K562 (cell line): Measurements from ENCODE around the gene AKAP6. TPM values are rescaled to one million over a fixed set of nuclear protein-coding genes. Genes with fewer than 3 reads are reported as not detected.

Source experiments
- ATAC-seq: fragments of 200-7000 bp; cut with Tn5 transposase; 3 replicates; pipeline ENCODE4 v1.9.1; 2020; ENCODE audit warnings: moderate library complexity
- BruUV-seq: library from RNA; stranded (reverse); fragments of 400-500 nt; replicated peaks from 2 replicates; lab custom pipeline; 2021; lab: Mats Ljungman, UMichigan
- CTCF ChIA-PET: fragments of 300-600 bp; formaldehyde crosslinking; extraction: SDS; loops from one replicate; lab custom pipeline; 2021; ENCODE audit warnings: low intra/inter-chr PET ratio; lab: Yijun Ruan, JAX
- POLR2A ChIA-PET: fragments of 300-600, 350-650 bp; sonication (Branson Sonifier 250); formaldehyde crosslinking; extraction: SDS; loops from one replicate; lab custom pipeline; 2021; ENCODE audit warnings: antibody characterized with exemption, inconsistent platforms; lab: Yijun Ruan, JAX
- DNase-seq, 4 experiments: peaks; one replicate each; pipeline versions ENCODE4 v3.0.0 to v3.0.0-alpha.2; 2011 to 2018; ENCODE audit warnings: low spot score in 3 of 4, mixed read lengths in 3 of 4; ENCODE audit errors: extremely low read depth in 1 of 4
- FAIRE-seq: peaks from 2 replicates; lab custom pipeline; 2011; peaks lifted over from hg19 to GRCh38; lab: Jason Lieb, UNC
- H2AFZ ChIP-seq: 2 replicates; pipeline ENCODE4 v1.6.0; 2011; ENCODE audit warnings: low read depth, low read length, control low read depth, inconsistent platforms
- H3K27ac ChIP-seq: fragments of 200-600 bp; 3 replicates; pipeline ENCODE4 v1.8.0; 2011; ENCODE audit warnings: low read depth, mild to moderate bottlenecking, control low read depth, inconsistent platforms, low read length, moderate library complexity, mixed read lengths; ENCODE audit errors: extremely low read depth
- H3K27me3 ChIP-seq, 2 experiments: fragments of 300-600 bp in 1 of 2; 2 replicates in 1 of 2; 3 replicates in 1 of 2; pipeline versions ENCODE4 v1.6.0 to v1.8.0; 2011; ENCODE audit warnings: inconsistent platforms in 2 of 2, low read length in 2 of 2, mild to moderate bottlenecking in 1 of 2, mixed read lengths in 1 of 2, moderate library complexity in 1 of 2; ENCODE audit not compliant: control insufficient read depth in 2 of 2, insufficient read depth in 2 of 2
- H3K36me3 ChIP-seq: fragments of 300-600 bp; 3 replicates; pipeline ENCODE4 v1.8.0; 2011; ENCODE audit warnings: mild to moderate bottlenecking, low read length, inconsistent platforms; ENCODE audit not compliant: control insufficient read depth, insufficient read depth
- H3K4me1 ChIP-seq, 2 experiments: fragments of 200-600 bp in 1 of 2; replicated peaks in 1 of 2; 2 replicates in 1 of 2; 3 replicates in 1 of 2; pipeline versions ENCODE4 v1.5.1 to v1.8.0; 2011; ENCODE audit warnings: inconsistent platforms in 2 of 2, low read length in 2 of 2, mild to moderate bottlenecking in 1 of 2, mixed read lengths in 1 of 2, moderate library complexity in 1 of 2; ENCODE audit not compliant: control insufficient read depth in 2 of 2, insufficient read depth in 2 of 2
- H3K4me2 ChIP-seq: 2 replicates; pipeline ENCODE4 v1.6.1; 2011; ENCODE audit warnings: low read length, control low read depth, inconsistent platforms, mixed read lengths; ENCODE audit not compliant: insufficient read depth
- H3K4me3 ChIP-seq: fragments of 200-600 bp; sonication (generic), shearing (Covaris generic); 2 replicates; pipeline ENCODE4 v1.5.1; 2016; ENCODE audit warnings: control low read depth, inconsistent platforms
- H3K79me2 ChIP-seq: fragments of 200-600 bp; 3 replicates; pipeline ENCODE4 v1.8.0; 2011; ENCODE audit warnings: low read length, inconsistent platforms; ENCODE audit not compliant: control insufficient read depth, insufficient read depth
- H3K9ac ChIP-seq, 2 experiments: 2 replicates each; pipeline versions ENCODE4 v1.6.0 to v1.6.1; 2011; ENCODE audit warnings: low read depth in 2 of 2, low read length in 2 of 2, control low read depth in 1 of 2, inconsistent platforms in 1 of 2, mild to moderate bottlenecking in 1 of 2, mixed read lengths in 1 of 2; ENCODE audit not compliant: insufficient read depth in 1 of 2
- H3K9me1 ChIP-seq: one replicate; pipeline ENCODE4 v1.6.0; 2011; ENCODE audit warnings: inconsistent platforms, mild to moderate bottlenecking, low read length, moderate library complexity; ENCODE audit not compliant: control insufficient read depth, insufficient read depth
- H3K9me3 ChIP-seq: replicated peaks from 2 replicates; pipeline ENCODE4 v1.5.1; 2011; ENCODE audit warnings: low read depth, low read length, inconsistent platforms; ENCODE audit not compliant: control insufficient read depth, insufficient read depth
- H4K20me1 ChIP-seq: replicated peaks from 2 replicates; pipeline ENCODE4 v1.6.1; 2011; ENCODE audit warnings: low read length, inconsistent platforms, mixed read lengths; ENCODE audit not compliant: control insufficient read depth, insufficient read depth
- ARHGAP35 ChIP-seq: fragments of 450-650 bp; IDR thresholded peaks from 2 replicates; pipeline ENCODE4 v1.6.1; 2018; ENCODE audit not compliant: partially characterized antibody
- FOS ChIP-seq: IDR thresholded peaks from 3 replicates; pipeline ENCODE4 v1.6.1; 2011; ENCODE audit not compliant: insufficient read length; ENCODE audit errors: extremely low read depth
- FOXP1 ChIP-seq: sonication (generic); formaldehyde crosslinking; IDR thresholded peaks from 2 replicates; pipeline ENCODE4 v1.8.0; 2022; ENCODE audit warnings: mild to moderate bottlenecking, missing genetic modification reagents
- HDAC1 ChIP-seq, 2 experiments: fragments of 450-650 bp; IDR thresholded peaks; 2 replicates each; pipeline ENCODE4 v1.6.1; 2016 to 2017; ENCODE audit warnings: inconsistent platforms in 1 of 2, mild to moderate bottlenecking in 1 of 2, moderate library complexity in 1 of 2
- HNRNPLL ChIP-seq: fragments of 200-400 bp; formaldehyde crosslinking; IDR thresholded peaks from 2 replicates; pipeline ENCODE4 v1.6.1; 2017; ENCODE audit warnings: low read length, low read depth, mild to moderate bottlenecking; ENCODE audit not compliant: poor library complexity, severe bottlenecking
- TEAD1 ChIP-seq, 2 experiments: fragments of 450-650 bp in 1 of 2; sonication (generic) in 1 of 2; formaldehyde crosslinking; IDR thresholded peaks; 2 replicates each; pipeline versions ENCODE4 v1.4.0 to v1.8.0; 2020 to 2022; ENCODE audit warnings: mild to moderate bottlenecking in 2 of 2, missing genetic modification reagents in 1 of 2
- U2AF2 ChIP-seq: fragments of 200-400 bp; formaldehyde crosslinking; optimal IDR thresholded peaks from 2 replicates; pipeline ENCODE3; 2017; ENCODE audit warnings: low read depth, mild to moderate bottlenecking, low read length
- ZNF184 ChIP-seq: sonication (generic); formaldehyde crosslinking; IDR thresholded peaks from 2 replicates; pipeline ENCODE4 v1.5.0; 2020; ENCODE audit warnings: missing genetic modification reagents
- ZNF778 ChIP-seq: fragments of 450-650 bp; formaldehyde crosslinking; IDR thresholded peaks from 2 replicates; pipeline ENCODE4 v1.4.0; 2020; ENCODE audit warnings: mild to moderate bottlenecking, moderate library complexity
- ZNF780A ChIP-seq: fragments of 250-450 bp; sonication (Bioruptor Pico); IDR thresholded peaks from 2 replicates; pipeline ENCODE4 v1.5.0; 2021; ENCODE audit warnings: mild to moderate bottlenecking
- WGBS: fragments of 100-300 bp; shearing (Covaris generic); methylation state at CpG from one replicate; pipeline ENCODE4 v1.1.6; 2016; ENCODE audit warnings: low coverage, mixed read lengths; ENCODE audit not compliant: insufficient coverage; ENCODE audit errors: missing lambda C conversion rate; 5-methylcytosine and 5-hydroxymethylcytosine counted together
- in situ Hi-C: fragments of 300-500 bp; cut with MboI; formaldehyde crosslinking; loops from 4 replicates; pipeline ENCODE4 v1.15.0; 2018; ENCODE audit warnings: inconsistent platforms, mixed read lengths
- intact Hi-C: fragments of 100-400 bp; cut with micrococcal nuclease; formaldehyde crosslinking; loops from 2 replicates; pipeline ENCODE4 v1.14.2; 2022
- polyA plus RNA-seq, 8 experiments: library from polyadenylated mRNA; depleted of rRNA in 4 of 8; stranded (reverse) in 5 of 8; unstranded in 3 of 8; fragments of >200 nt; fragmentation: Nextera tagmentation in 2 of 8; fragmentation: Illumina TruSeq in 1 of 8; extraction: Ambion mirVana in 2 of 8; extraction: Trizol in 1 of 8; gene quantifications; 2 replicates each; pipeline versions ENCODE4 v1.2.1 to v1.2.3, GENCODE V29; 2011 to 2014; ENCODE audit warnings: inconsistent platforms in 1 of 8, missing spikeins in 1 of 8
- total RNA-seq, 7 experiments: library from RNA; depleted of rRNA in 6 of 7; stranded (reverse); fragments of >200 nt in 6 of 7; fragmentation: Illumina TruSeq in 2 of 7; extraction: Trizol in 2 of 7; gene quantifications; 2 replicates each; pipeline versions ENCODE4 v1.2.1 to v1.2.3, GENCODE V29; 2011 to 2021; ENCODE audit warnings: low replicate concordance in 1 of 7
- TF ChIP-seq, protein P1 (sequence below): sonication (generic); formaldehyde crosslinking; IDR thresholded peaks from 2 replicates; pipeline ENCODE4 v1.4.0; 2020; ENCODE audit warnings: mild to moderate bottlenecking, missing genetic modification reagents

The AKAP6 gene
- total and polyA plus RNA-seq, 9 of the 15 experiments (the other 6 are each of a cell fraction or from before 2014, with no cell fraction given): 0.03 to 1.7 (median 0.48) TPM

DNA sequence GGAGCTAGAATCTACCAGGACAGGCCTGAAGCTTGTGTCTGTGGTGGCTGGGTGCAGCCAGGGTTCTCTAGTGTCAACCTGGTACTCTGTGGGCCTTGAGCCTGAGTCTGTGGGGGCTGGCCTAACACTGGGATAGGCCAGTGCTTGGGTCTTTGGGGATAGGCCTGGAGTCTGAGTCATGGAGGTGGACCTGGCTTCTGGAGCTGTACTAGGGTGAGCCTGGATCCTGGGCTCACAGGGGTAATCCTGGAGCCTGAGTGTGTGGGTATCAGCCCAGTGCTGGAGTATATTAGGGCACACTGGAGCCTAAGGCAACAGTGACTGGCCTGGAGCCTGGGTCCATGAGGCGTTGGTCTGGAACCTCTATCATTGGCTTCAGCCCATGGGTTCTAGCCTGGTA lies 427.1 kb downstream of the AKAP6 start:
- Histone ChIP-seq H2AFZ (no peak overlapping the region), H3K36me3 (no peaks in the 10 kb centered on the region), H3K27me3 (no peaks in the 10 kb centered on the region), H4K20me1 (no peaks in the 10 kb centered on the region), H3K9ac (no peak overlapping the region), H3K4me3 (no peak overlapping the region), H3K9me3 (no peaks in the 10 kb centered on the region), H3K79me2 (no peaks in the 10 kb centered on the region), H3K4me1 (no peaks in the 10 kb centered on the region), H3K9me1 (no peaks in the 10 kb centered on the region), H3K4me2 (no peak overlapping the region), H3K27ac (no peak overlapping the region)
- FAIRE-seq (no peak), ATAC-seq (no peak), DNase-seq (no peak)
- ChIA-PET CTCF (no interaction called here), POLR2A (no interaction called here)
- TF ChIP-seq ZNF184 (CRISPR knock-in tag) (no peak), HNRNPLL (no peak), U2AF2 (no peak), ARHGAP35 (no peak), HDAC1 (IDR thresholded peaks at IDR 0.05) (no peak), FOXP1 (CRISPR knock-in tag) (no peak), TEAD1 (CRISPR knock-in tag; IDR thresholded peaks at IDR 0.05) (no peak), ZNF780A (no peak), FOS (no peak), ZNF778 (CRISPR knock-in tag) (no peak)
- TF ChIP-seq, protein P1, sequence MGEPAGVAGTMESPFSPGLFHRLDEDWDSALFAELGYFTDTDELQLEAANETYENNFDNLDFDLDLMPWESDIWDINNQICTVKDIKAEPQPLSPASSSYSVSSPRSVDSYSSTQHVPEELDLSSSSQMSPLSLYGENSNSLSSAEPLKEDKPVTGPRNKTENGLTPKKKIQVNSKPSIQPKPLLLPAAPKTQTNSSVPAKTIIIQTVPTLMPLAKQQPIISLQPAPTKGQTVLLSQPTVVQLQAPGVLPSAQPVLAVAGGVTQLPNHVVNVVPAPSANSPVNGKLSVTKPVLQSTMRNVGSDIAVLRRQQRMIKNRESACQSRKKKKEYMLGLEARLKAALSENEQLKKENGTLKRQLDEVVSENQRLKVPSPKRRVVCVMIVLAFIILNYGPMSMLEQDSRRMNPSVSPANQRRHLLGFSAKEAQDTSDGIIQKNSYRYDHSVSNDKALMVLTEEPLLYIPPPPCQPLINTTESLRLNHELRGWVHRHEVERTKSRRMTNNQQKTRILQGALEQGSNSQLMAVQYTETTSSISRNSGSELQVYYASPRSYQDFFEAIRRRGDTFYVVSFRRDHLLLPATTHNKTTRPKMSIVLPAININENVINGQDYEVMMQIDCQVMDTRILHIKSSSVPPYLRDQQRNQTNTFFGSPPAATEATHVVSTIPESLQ (CRISPR knock-in tag): no peak
- intact Hi-C loops: no loop called here
- BruUV-seq: no TSS peak
- 0% methylated on average over 1 of the region's 1 CpG for WGBS
- in situ Hi-C loops: no loop called here
